ENCODE measurements around the gene LRBA. TPM values are rescaled to one million over a fixed set of nuclear protein-coding genes. Genes with fewer than 3 reads are reported as not detected.
"Not testable (repeated sequence)": the region's sequence is repeated elsewhere in the genome, so short reads cannot be mapped to it uniquely, and the experiment has no call there.

LRBA gene
- total RNA-seq, 1 donor from 2014 or later = 46.2 TPM

GRCh38 chr4:150931005-150931404, 84.1 kb downstream of the LRBA start:
- Histone ChIP-seq H3K9me3 (no peaks in the 10 kb centered on the region), H3K27ac (no peak overlapping the region), H3K4me3 (no peak overlapping the region), H3K4me1 (no peaks in the 10 kb centered on the region), H3K36me3 (no peaks in the 10 kb centered on the region), H3K27me3 (ENCODE audit: low read depth) (no peaks in the 10 kb centered on the region)
- intact Hi-C loops (cut with DNase I) = no loop called here
- no peak for TF ChIP-seq CTCF (IDR thresholded peaks at IDR 0.05)
- ATAC-seq (no peak), DNase-seq (no peak)

GRCh38 chr4:150923945-150924344, 91.1 kb downstream of the LRBA start:
- ATAC-seq (no peak), DNase-seq (no peak)
- TF ChIP-seq CTCF (IDR thresholded peaks at IDR 0.05) = no peak
- intact Hi-C loops (cut with DNase I) = no loop called here
- Histone ChIP-seq H3K4me1 (no peaks in the 10 kb centered on the region), H3K27me3 (ENCODE audit: low read depth) (no peaks in the 10 kb centered on the region), H3K4me3 (no peak overlapping the region), H3K27ac (no peak overlapping the region), H3K36me3 (peaks cover 35% of the 10 kb centered on the region), H3K9me3 (no peaks in the 10 kb centered on the region)

GRCh38 chr4:150921486-150921885, 93.6 kb downstream of the LRBA start:
- H3K27me3 ChIP-seq (ENCODE audit: low read depth); H3K4me3 ChIP-seq; H3K4me1 ChIP-seq; DNase-seq; H3K27ac ChIP-seq; H3K9me3 ChIP-seq; ATAC-seq; intact Hi-C loops (cut with DNase I): not testable (repeated sequence)
- peaks cover 54% of the 10 kb centered on the region for H3K36me3 ChIP-seq

- H3K4me3 ChIP-seq; H3K4me1 ChIP-seq; intact Hi-C loops (cut with DNase I); H3K9me3 ChIP-seq; ATAC-seq; H3K27ac ChIP-seq; H3K27me3 ChIP-seq (ENCODE audit: low read depth); DNase-seq: not testable (repeated sequence)
- H3K36me3 ChIP-seq = peaks cover 66% of the 10 kb centered on the region
These were observed 96.5 kb downstream of the LRBA start for GRCh38 chr4:150918562-150918961.

GRCh38 chr4:150911326-150911725, 103.8 kb downstream of the LRBA start:
- no peak for TF ChIP-seq CTCF (IDR thresholded peaks at IDR 0.05)
- Histone ChIP-seq H3K4me1 (no peaks in the 10 kb centered on the region), H3K27ac (no peak overlapping the region), H3K4me3 (no peak overlapping the region), H3K27me3 (ENCODE audit: low read depth) (no peaks in the 10 kb centered on the region), H3K36me3 (peaks cover 30% of the 10 kb centered on the region), H3K9me3 (peaks cover 9% of the 10 kb centered on the region)
- DNase-seq (no peak), ATAC-seq (no peak)
- intact Hi-C loops (cut with DNase I) = no loop called here

- intact Hi-C loops (cut with DNase I) = no loop called here
- TF ChIP-seq CTCF (IDR thresholded peaks at IDR 0.05) = no peak
- no peak overlapping the region for H3K27ac ChIP-seq
- DNase-seq (no peak), ATAC-seq (no peak)
- H3K36me3 ChIP-seq = peaks cover 23% of the 10 kb centered on the region
- H3K9me3 ChIP-seq = peaks cover 9% of the 10 kb centered on the region
- no peak overlapping the region for H3K4me3 ChIP-seq
- no peaks in the 10 kb centered on the region for H3K4me1 ChIP-seq
- H3K27me3 ChIP-seq (ENCODE audit: low read depth) = no peaks in the 10 kb centered on the region
These were observed 106.0 kb downstream of the LRBA start for GRCh38 chr4:150909116-150909515.

Measured in lower lobe of right lung (tissue), 2 donors.